Measurements from ENCODE around the gene ADRA2C. TPM values are rescaled to one million over a fixed set of nuclear protein-coding genes. Genes with fewer than 3 reads are reported as not detected.

The ADRA2C gene
- total RNA-seq, 1 experiment from 2014 or later, result not detected

- H3K4me1 ChIP-seq (replicated peaks; ENCODE audit: insufficient read depth), result no peaks in the 10 kb centered on the region
- POLR2A ChIA-PET (ENCODE audit: unreplicated experiment), result no interaction called here
- H3F3A ChIP-seq (ENCODE audit: insufficient read depth, low read depth), result no peaks in the 10 kb centered on the region
- no peaks in the 10 kb centered on the region for H3K79me2 ChIP-seq (ENCODE audit: low read depth)
- DNase-seq, result no peak
- no TSS peak for BruUV-seq (replicated peaks)
- CTCF ChIA-PET, result no interaction called here
- H3K9me3 ChIP-seq (ENCODE audit: insufficient read depth, low read depth), result no peaks in the 10 kb centered on the region
- H3K9me2 ChIP-seq (ENCODE audit: insufficient read depth), result no peaks in the 10 kb centered on the region
- peaks cover 48% of the 10 kb centered on the region for H3K27me3 ChIP-seq (ENCODE audit: insufficient read depth, low read depth)
- H3K4me2 ChIP-seq, result no peak overlapping the region
- no peak overlapping the region for H2AFZ ChIP-seq
- intact Hi-C loops (cut with micrococcal nuclease; ENCODE audit: unreplicated experiment), result no loop called here
- H3K27ac ChIP-seq, result no peak overlapping the region
- no peaks in the 10 kb centered on the region for H3K36me3 ChIP-seq (ENCODE audit: low read depth)
- no peaks in the 10 kb centered on the region for H4K20me1 ChIP-seq (ENCODE audit: insufficient read depth)
- no peak for TF ChIP-seq CTCF (conservative IDR thresholded peaks at IDR 0.05)
- no peak for TF ChIP-seq EZH2 (IDR thresholded peaks at IDR 0.05; ENCODE audit: low read depth)
- no peak overlapping the region for H3K4me3 ChIP-seq
Observed at GRCh38 chr4:3760841-3761240, 5.3 kb upstream of the ADRA2C start.

- H3K4me3 ChIP-seq, result no peak overlapping the region
- ChIA-PET POLR2A (ENCODE audit: unreplicated experiment) (interaction anchor here (0.6 kb wide), 1 partner anchor 689 kb away, joined by 5 read pairs; no protein-coding TSS in a partner anchor), CTCF (no interaction called here)
- no peak overlapping the region for H3K4me2 ChIP-seq
- BruUV-seq (replicated peaks), result no TSS peak
- DNase-seq, result no peak
- H3K36me3 ChIP-seq (ENCODE audit: low read depth), result no peaks in the 10 kb centered on the region
- H3K4me1 ChIP-seq (replicated peaks; ENCODE audit: insufficient read depth), result no peaks in the 10 kb centered on the region
- H3K79me2 ChIP-seq (ENCODE audit: low read depth), result no peaks in the 10 kb centered on the region
- intact Hi-C loops (cut with micrococcal nuclease; ENCODE audit: unreplicated experiment), result no loop called here
- H3K27me3 ChIP-seq (ENCODE audit: insufficient read depth, low read depth), result peaks cover 35% of the 10 kb centered on the region
- H4K20me1 ChIP-seq (ENCODE audit: insufficient read depth), result no peaks in the 10 kb centered on the region
- no peak overlapping the region for H2AFZ ChIP-seq
- H3F3A ChIP-seq (ENCODE audit: insufficient read depth, low read depth), result no peaks in the 10 kb centered on the region
- no peaks in the 10 kb centered on the region for H3K9me3 ChIP-seq (ENCODE audit: insufficient read depth, low read depth)
- no peak for TF ChIP-seq EZH2 (IDR thresholded peaks at IDR 0.05; ENCODE audit: low read depth)
- no peak for TF ChIP-seq CTCF (conservative IDR thresholded peaks at IDR 0.05)
- no peaks in the 10 kb centered on the region for H3K9me2 ChIP-seq (ENCODE audit: insufficient read depth)
- H3K27ac ChIP-seq, result no peak overlapping the region
Observed at GRCh38 chr4:3762264-3762663, 3.9 kb upstream of the ADRA2C start.

- TF ChIP-seq CTCF (conservative IDR thresholded peaks at IDR 0.05) (no peak), EZH2 (IDR thresholded peaks at IDR 0.05; ENCODE audit: low read depth) (no peak)
- intact Hi-C loops (cut with micrococcal nuclease; ENCODE audit: unreplicated experiment), result no loop called here
- Histone ChIP-seq H3K27ac (no peak overlapping the region), H3K4me2 (no peak overlapping the region), H3K4me3 (no peak overlapping the region), H4K20me1 (ENCODE audit: insufficient read depth) (no peaks in the 10 kb centered on the region), H3F3A (ENCODE audit: insufficient read depth, low read depth) (no peaks in the 10 kb centered on the region), H3K4me1 (replicated peaks; ENCODE audit: insufficient read depth) (no peaks in the 10 kb centered on the region), H3K27me3 (ENCODE audit: insufficient read depth, low read depth) (peaks cover 28% of the 10 kb centered on the region), H3K9me2 (ENCODE audit: insufficient read depth) (no peaks in the 10 kb centered on the region), H3K9me3 (ENCODE audit: insufficient read depth, low read depth) (no peaks in the 10 kb centered on the region), H3K36me3 (ENCODE audit: low read depth) (no peaks in the 10 kb centered on the region), H3K79me2 (ENCODE audit: low read depth) (no peaks in the 10 kb centered on the region), H2AFZ (no peak overlapping the region)
- BruUV-seq (replicated peaks), result no TSS peak
- CTCF ChIA-PET, result no interaction called here
- POLR2A ChIA-PET (ENCODE audit: unreplicated experiment), result interaction anchor here (0.6 kb wide), 1 partner anchor 690 kb away, joined by 5 read pairs; no protein-coding TSS in a partner anchor
- DNase-seq, result no peak
Observed at GRCh38 chr4:3762753-3763549, 3.2 kb upstream of the ADRA2C start.
